GM20000 (cell line): ENCODE results near the gene METTL4.

Experiments
- DNase-seq: peaks from one replicate; pipeline ENCODE4 v3.0.0; 2012; ENCODE audit warnings: low spot score
- TF ChIP-seq, protein P1 (sequence below): IDR thresholded peaks from 2 replicates; pipeline ENCODE4 v1.5.1; 2012; ENCODE audit warnings: mild to moderate bottlenecking, control low read depth; ENCODE audit errors: extremely low read depth, missing control alignments

METTL4 gene

DNA sequence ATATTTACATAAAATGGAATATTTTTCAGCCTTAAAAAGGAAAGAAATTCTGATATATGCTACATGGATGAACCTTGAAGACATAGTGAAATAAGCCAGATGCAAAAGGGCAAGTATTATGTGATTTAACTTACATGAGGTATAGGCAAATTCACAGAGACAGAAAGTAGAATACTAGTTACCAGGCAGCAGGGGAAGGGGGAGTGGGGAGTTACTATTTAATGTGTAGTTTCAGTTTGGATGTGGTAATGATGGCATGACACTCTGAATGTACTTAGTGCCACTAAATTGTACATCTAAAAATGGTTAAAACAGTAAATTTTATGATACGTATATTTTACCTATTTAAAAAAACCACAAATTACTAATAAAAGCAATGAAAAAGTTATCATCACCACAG is 12.1 kb downstream of the METTL4 start:
- TF ChIP-seq, protein P1, sequence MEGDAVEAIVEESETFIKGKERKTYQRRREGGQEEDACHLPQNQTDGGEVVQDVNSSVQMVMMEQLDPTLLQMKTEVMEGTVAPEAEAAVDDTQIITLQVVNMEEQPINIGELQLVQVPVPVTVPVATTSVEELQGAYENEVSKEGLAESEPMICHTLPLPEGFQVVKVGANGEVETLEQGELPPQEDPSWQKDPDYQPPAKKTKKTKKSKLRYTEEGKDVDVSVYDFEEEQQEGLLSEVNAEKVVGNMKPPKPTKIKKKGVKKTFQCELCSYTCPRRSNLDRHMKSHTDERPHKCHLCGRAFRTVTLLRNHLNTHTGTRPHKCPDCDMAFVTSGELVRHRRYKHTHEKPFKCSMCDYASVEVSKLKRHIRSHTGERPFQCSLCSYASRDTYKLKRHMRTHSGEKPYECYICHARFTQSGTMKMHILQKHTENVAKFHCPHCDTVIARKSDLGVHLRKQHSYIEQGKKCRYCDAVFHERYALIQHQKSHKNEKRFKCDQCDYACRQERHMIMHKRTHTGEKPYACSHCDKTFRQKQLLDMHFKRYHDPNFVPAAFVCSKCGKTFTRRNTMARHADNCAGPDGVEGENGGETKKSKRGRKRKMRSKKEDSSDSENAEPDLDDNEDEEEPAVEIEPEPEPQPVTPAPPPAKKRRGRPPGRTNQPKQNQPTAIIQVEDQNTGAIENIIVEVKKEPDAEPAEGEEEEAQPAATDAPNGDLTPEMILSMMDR: no peak
- no peak for DNase-seq

DNA sequence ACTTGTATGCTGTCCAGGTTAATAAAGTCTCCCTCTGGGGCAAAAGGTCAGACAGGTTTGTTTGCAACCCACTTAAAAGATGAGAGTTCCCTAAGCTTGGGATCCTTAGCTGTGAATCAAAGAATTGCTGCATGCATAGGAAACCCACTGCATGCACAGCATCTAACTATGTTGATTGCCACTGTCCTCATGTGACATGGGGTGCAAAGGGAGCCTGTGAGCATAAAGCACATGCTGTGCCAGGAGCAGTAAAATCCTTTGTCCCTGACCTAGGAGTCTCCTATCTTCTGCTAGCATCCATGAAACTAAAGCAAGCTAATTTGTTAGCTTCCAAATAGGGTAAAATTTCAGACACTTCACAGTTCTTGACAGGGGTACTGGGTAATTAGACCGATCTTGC is 13.8 kb downstream of the METTL4 start:
- TF ChIP-seq, protein P1: no peak
- DNase-seq: no peak

- DNase-seq: no peak
- TF ChIP-seq, protein P1: no peak
Measured at GRCh38 chr18:2555895-2556294, 15.4 kb downstream of the METTL4 start.

DNA sequence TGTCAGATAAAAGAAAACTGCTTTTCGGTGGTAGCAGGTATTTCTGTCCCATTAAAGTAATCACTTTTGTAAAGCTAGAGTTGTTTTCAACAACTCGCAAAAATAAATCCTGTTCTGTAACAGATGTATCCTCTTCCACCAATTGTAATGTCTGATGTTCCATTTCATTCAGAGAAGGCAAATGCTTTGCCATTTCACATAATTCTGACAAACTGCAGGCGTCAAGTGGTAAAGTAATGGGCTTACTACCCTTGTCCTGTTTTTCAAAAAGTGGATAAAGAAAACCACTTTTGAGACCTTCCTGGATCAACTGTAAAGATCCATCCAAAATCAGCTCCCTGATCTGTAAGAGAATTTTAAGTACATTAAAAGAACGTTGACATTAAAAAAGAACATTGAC is 16.6 kb downstream of the METTL4 start:
- DNase-seq: no peak
- TF ChIP-seq, protein P1: no peak

DNA sequence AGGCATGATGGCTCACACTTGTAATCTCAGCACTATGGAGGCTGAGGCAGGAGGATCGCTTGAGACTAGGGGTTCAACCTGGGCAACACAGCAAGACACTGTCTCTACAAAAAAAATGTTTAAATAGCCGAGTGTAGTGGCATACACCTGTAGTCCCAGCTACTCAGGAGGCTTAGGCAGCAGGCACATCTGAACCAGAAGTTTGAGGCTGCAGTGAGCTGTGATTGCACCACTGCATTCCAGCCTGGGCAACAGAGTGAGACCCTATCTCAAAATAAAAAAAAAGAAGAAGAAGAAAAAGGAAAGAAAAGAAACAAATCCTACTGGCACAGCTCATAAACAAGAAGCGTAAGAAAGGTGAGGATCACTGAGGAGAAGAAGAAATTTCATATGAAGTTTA is 19.9 kb downstream of the METTL4 start:
- DNase-seq: no peak
- TF ChIP-seq, protein P1: no peak

DNA sequence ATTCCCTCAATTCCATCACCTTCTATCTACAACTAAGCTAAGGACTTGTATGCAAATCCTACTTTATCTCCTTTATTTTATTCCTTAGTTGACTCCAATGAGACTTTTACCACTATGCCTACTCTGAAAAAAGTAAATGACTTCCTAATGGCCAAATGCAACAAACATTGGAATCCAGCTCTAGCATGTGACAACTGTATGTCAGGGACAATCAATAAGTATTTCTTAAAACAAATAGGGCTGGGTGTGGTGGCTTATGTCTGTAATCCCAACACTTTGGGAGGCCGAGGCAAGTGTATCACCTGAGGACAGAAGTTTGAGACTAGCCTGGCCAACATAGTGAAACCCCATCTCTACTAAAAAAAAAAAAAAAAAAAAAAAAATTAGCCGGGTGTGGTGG is 21.8 kb downstream of the METTL4 start:
- TF ChIP-seq, protein P1: no peak
- no peak for DNase-seq

DNA sequence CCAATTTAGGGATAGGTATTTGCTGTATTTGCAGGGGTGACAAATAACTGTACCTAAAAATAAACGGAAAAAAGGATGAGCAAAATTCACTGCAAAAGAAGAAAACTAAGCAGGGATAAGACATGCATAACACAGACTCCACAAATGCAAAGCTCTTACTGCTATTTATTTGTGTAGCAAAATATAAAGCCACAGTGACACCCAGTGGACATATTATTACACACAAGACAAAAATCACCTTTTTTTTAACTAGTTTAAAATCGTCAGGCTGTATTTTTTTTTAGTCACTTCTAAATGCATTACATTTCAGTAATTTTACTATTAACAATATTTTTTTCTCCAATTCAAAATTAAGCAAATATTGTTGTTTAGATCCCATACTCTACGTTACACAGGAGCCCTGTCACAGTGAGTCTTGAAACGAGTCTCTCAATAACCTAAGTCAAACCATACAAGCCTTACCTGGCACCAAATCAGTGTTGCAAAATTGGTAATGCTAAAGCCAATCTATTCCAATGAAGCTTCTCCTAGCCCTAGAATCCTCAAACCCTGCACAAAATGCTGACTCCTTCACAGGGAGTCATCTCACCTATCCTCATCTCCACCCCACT is 23.7 kb downstream of the METTL4 start:
- peak; percentile 25 for DNase-seq

More for the DNA sequence above, 23.7 kb downstream of the METTL4 start:
- TF ChIP-seq, protein P1: peak; percentile 37
